Endothelial cell of umbilical vein (primary cell): ENCODE measurements around the gene EDEM3. TPM values are rescaled to one million over a fixed set of nuclear protein-coding genes. Genes with fewer than 3 reads are reported as not detected.

Source experiments
- BruUV-seq: library from RNA; stranded (reverse); fragments of 400-500 nt; replicated peaks from 2 replicates; lab custom pipeline; 2021; lab: Mats Ljungman, UMichigan
- CTCF ChIA-PET: fragments of 300-600, 350-600 bp; sonication (Branson Sonifier 250); formaldehyde crosslinking; loops from one replicate; lab custom pipeline; 2021; ENCODE audit warnings: antibody characterized with exemption, inconsistent platforms; lab: Charles Lee
- POLR2A ChIA-PET: fragments of 300-600, 350-600 bp; sonication (Branson Sonifier 250); formaldehyde crosslinking; loops from one replicate; lab custom pipeline; 2021; ENCODE audit warnings: antibody characterized with exemption, inconsistent platforms; lab: Charles Lee
- DNase-seq: peaks from one replicate; pipeline ENCODE4 v3.0.0-alpha.2; 2011; ENCODE audit warnings: low read depth, low spot score
- FAIRE-seq: peaks from 2 replicates; lab custom pipeline; 2011; peaks lifted over from hg19 to GRCh38; lab: Jason Lieb, UNC
- H2AFZ ChIP-seq: 2 replicates; pipeline ENCODE4 v1.6.0; 2012; ENCODE audit warnings: low read depth, low read length, control low read depth, inconsistent platforms
- H3K27ac ChIP-seq: 2 replicates; pipeline ENCODE4 v1.5.1; 2011; ENCODE audit warnings: low read depth, mild to moderate bottlenecking, control low read depth, low read length, moderate library complexity; ENCODE audit not compliant: insufficient read depth
- H3K27me3 ChIP-seq, 2 experiments: 2 replicates each; pipeline versions ENCODE4 v1.6.0 to v1.6.1; 2011; ENCODE audit warnings: low read length in 2 of 2, mixed read lengths in 1 of 2; ENCODE audit not compliant: control insufficient read depth in 2 of 2, insufficient read depth in 2 of 2
- H3K36me3 ChIP-seq, 2 experiments: 2 replicates in 1 of 2; 3 replicates in 1 of 2; pipeline ENCODE4 v1.5.1; 2011; ENCODE audit warnings: low read length in 2 of 2, mild to moderate bottlenecking in 1 of 2, moderate library complexity in 1 of 2; ENCODE audit not compliant: control insufficient read depth in 2 of 2, insufficient read depth in 2 of 2; ENCODE audit errors: extremely low read depth in 1 of 2
- H3K4me1 ChIP-seq: 3 replicates; pipeline ENCODE4 v1.5.1; 2011; ENCODE audit warnings: mild to moderate bottlenecking, low read length; ENCODE audit not compliant: control insufficient read depth, insufficient read depth; ENCODE audit errors: extremely low read depth
- H3K4me2 ChIP-seq: 2 replicates; pipeline ENCODE4 v1.6.1; 2011; ENCODE audit warnings: low read length, control low read depth, mixed read lengths; ENCODE audit not compliant: insufficient read depth
- H3K4me3 ChIP-seq, 3 experiments: fragments of 200-600 bp in 1 of 3; sonication (generic), shearing (Covaris generic) in 1 of 3; replicated peaks in 1 of 3; 2 replicates each; pipeline ENCODE4 v1.5.1; 2011 to 2016; ENCODE audit warnings: control low read depth in 3 of 3, low read length in 3 of 3, mild to moderate bottlenecking in 2 of 3, inconsistent platforms in 1 of 3, low read depth in 1 of 3, moderate library complexity in 1 of 3; ENCODE audit not compliant: insufficient read depth in 1 of 3
- H3K79me2 ChIP-seq: 2 replicates; pipeline ENCODE4 v1.6.0; 2012; ENCODE audit warnings: low read length, inconsistent platforms; ENCODE audit not compliant: control insufficient read depth, insufficient read depth
- H3K9ac ChIP-seq: replicated peaks from 2 replicates; pipeline ENCODE3; 2011; ENCODE audit warnings: low read length, control low read depth; ENCODE audit not compliant: insufficient read depth; ENCODE audit errors: extremely low read depth
- H3K9me1 ChIP-seq: replicated peaks from 3 replicates; pipeline ENCODE4 v1.6.0; 2011; ENCODE audit warnings: mild to moderate bottlenecking, low read length; ENCODE audit not compliant: control insufficient read depth, insufficient read depth; ENCODE audit errors: extremely low read depth
- H3K9me3 ChIP-seq: replicated peaks from 2 replicates; pipeline ENCODE4 v1.5.1; 2012; ENCODE audit warnings: low read length, inconsistent platforms; ENCODE audit not compliant: control insufficient read depth, insufficient read depth
- H4K20me1 ChIP-seq: replicated peaks from 2 replicates; pipeline ENCODE3; 2011; ENCODE audit warnings: mild to moderate bottlenecking, low read length; ENCODE audit not compliant: control insufficient read depth, insufficient read depth; ENCODE audit errors: extremely low read depth
- CTCF ChIP-seq, 2 donors: IDR thresholded peaks; 1 replicate in 1 of 2; 2 replicates in 1 of 2; pipeline ENCODE4 v1.5.1; 2011; ENCODE audit warnings: low read length in 2 of 2, mild to moderate bottlenecking in 2 of 2, moderate library complexity in 2 of 2, control low read depth in 1 of 2, inconsistent platforms in 1 of 2, low read depth in 1 of 2; ENCODE audit not compliant: insufficient read depth in 1 of 2; ENCODE audit errors: extremely low read depth in 1 of 2
- EZH2 ChIP-seq: IDR thresholded peaks from 2 replicates; pipeline ENCODE4 v1.6.1; 2012; ENCODE audit warnings: borderline replicate concordance, low read depth, mild to moderate bottlenecking, moderate library complexity, low read length, inconsistent platforms; ENCODE audit not compliant: severe bottlenecking
- FOS ChIP-seq: IDR thresholded peaks from 2 replicates; pipeline ENCODE4 v1.6.1; 2011; ENCODE audit warnings: mild to moderate bottlenecking, low read length, moderate library complexity, borderline replicate concordance; ENCODE audit not compliant: insufficient read depth
- GATA2 ChIP-seq: IDR thresholded peaks from 2 replicates; pipeline ENCODE4 v1.7.0; 2011; ENCODE audit warnings: low read depth, mild to moderate bottlenecking, moderate library complexity, mixed read lengths, low read length; ENCODE audit not compliant: insufficient read length, insufficient read depth
- JUN ChIP-seq: IDR thresholded peaks from 2 replicates; pipeline ENCODE4 v1.6.1; 2011; ENCODE audit warnings: borderline replicate concordance, low read depth; ENCODE audit not compliant: insufficient read length, insufficient read depth
- MAX ChIP-seq: IDR thresholded peaks from 2 replicates; pipeline ENCODE4 v1.6.1; 2011; ENCODE audit not compliant: insufficient read depth, insufficient read length
- MYC ChIP-seq: IDR thresholded peaks from one replicate; pipeline ENCODE4 v1.6.1; 2011; ENCODE audit warnings: mild to moderate bottlenecking, low read depth, low read length
- POLR2A ChIP-seq: IDR thresholded peaks from 2 replicates; pipeline ENCODE4 v1.6.1; 2012; ENCODE audit warnings: low read depth, mild to moderate bottlenecking, control low read depth, low read length
- POLR2AphosphoS5 ChIP-seq: IDR thresholded peaks from 2 replicates; pipeline ENCODE4 v1.6.1; 2012; ENCODE audit warnings: low read depth, mild to moderate bottlenecking, control low read depth, low read length, moderate library complexity; ENCODE audit not compliant: insufficient read depth
- dilution Hi-C: fragments of 300-500 bp; cut with MboI; formaldehyde crosslinking; loops from one replicate; pipeline ENCODE4 v1.15.0; 2019; ENCODE audit warnings: low sequenced_read_pairs; ENCODE audit not compliant: extremely low pct_ligation_motif_present
- intact Hi-C: fragments of 100-400 bp; cut with micrococcal nuclease; formaldehyde crosslinking; loops from one replicate; pipeline ENCODE4 v1.10.0; 2022
- polyA plus RNA-seq, 4 experiments: library from polyadenylated mRNA; depleted of rRNA in 3 of 4; stranded (reverse) in 3 of 4; unstranded in 1 of 4; fragments of >200 nt; gene quantifications; 2 replicates each; pipeline versions ENCODE4 v1.2.1 to v1.2.3, GENCODE V29; 2011 to 2012; ENCODE audit warnings: missing spikeins in 1 of 4
- total RNA-seq: library from RNA; stranded (reverse); gene quantifications from 2 replicates; pipeline ENCODE4 v1.2.3, GENCODE V29; 2021

Gene EDEM3
- total and polyA plus RNA-seq, 2 donors (not counting 3 experiments of a cell fraction or from before 2014, with no cell fraction given) = 6.6 to 26.3 TPM

- Histone ChIP-seq H2AFZ (no peak overlapping the region), H3K4me3 (no peak overlapping the region), H3K27ac (no peak overlapping the region), H3K79me2 (no peaks in the 10 kb centered on the region), H4K20me1 (no peaks in the 10 kb centered on the region), H3K9me1 (no peaks in the 10 kb centered on the region), H3K9ac (no peak overlapping the region), H3K36me3 (peaks cover 6 to 17% of the 10 kb centered on the region in 2 experiments), H3K27me3 (no peaks in the 10 kb centered on the region), H3K4me1 (no peaks in the 10 kb centered on the region), H3K4me2 (no peak overlapping the region), H3K9me3 (no peaks in the 10 kb centered on the region)
- no TSS peak for BruUV-seq
- intact Hi-C loops = no loop called here
- dilution Hi-C loops = no loop called here
- ChIA-PET POLR2A (no interaction called here), CTCF (interaction anchor here (1.0 to 2.0 kb wide), 2 partner anchors 9 to 13 kb away, joined by 4 to 6 read pairs; no protein-coding TSS in a partner anchor)
- no peak for DNase-seq
- FAIRE-seq = no peak
- no peak for TF ChIP-seq MYC
- TF ChIP-seq POLR2A = no peak
- no peak for TF ChIP-seq JUN
- TF ChIP-seq POLR2AphosphoS5 = no peak
- TF ChIP-seq GATA2 = no peak
- TF ChIP-seq FOS = no peak
- TF ChIP-seq CTCF (IDR thresholded peaks at IDR 0.05; ENCODE audit: extremely low read depth in 1 of 2, insufficient read depth in 1 of 2, low read depth in 1 of 2, low read length in 2 of 2) = no peak
- TF ChIP-seq EZH2 = no peak
- TF ChIP-seq MAX = no peak
These were observed 49.4 kb downstream of the EDEM3 start for GRCh38 chr1:184705271-184705670.
